Measurements from ENCODE around the gene SV2B. TPM values are rescaled to one million over a fixed set of nuclear protein-coding genes. Genes with fewer than 3 reads are reported as not detected.

SV2B gene
- total and polyA plus RNA-seq, 12 donors: 0.16 to 7.5 (median 3.0) TPM

- TF ChIP-seq CTCF (IDR thresholded peaks at IDR 0.05): no peak
- TF ChIP-seq POLR2A (IDR thresholded peaks at IDR 0.05): no peak
- H3K27me3 ChIP-seq: no peaks in the 10 kb centered on the region
- no peaks in the 10 kb centered on the region for H3K4me1 ChIP-seq (replicated peaks in 1 of 2)
- intact Hi-C loops (cut with DNase I): no loop called here
- no peak overlapping the region for H3K27ac ChIP-seq
- no peaks in the 10 kb centered on the region for H3K9me3 ChIP-seq (replicated peaks in 1 of 3)
- H3K36me3 ChIP-seq (replicated peaks in 1 of 2): no peaks in the 10 kb centered on the region
- no peak overlapping the region for H3K4me3 ChIP-seq
- no peak for DNase-seq
- WGBS, 4 donors: 75 to 82% (median 77%) methylated on average over 11 of the region's 11 CpGs
These were observed 114.9 kb downstream of the SV2B start for GRCh38 chr15:91214675-91215590.

- Histone ChIP-seq H3K36me3 (replicated peaks in 1 of 2) (no peaks in the 10 kb centered on the region), H3K27ac (no peak overlapping the region), H3K27me3 (no peaks in the 10 kb centered on the region), H3K9me3 (replicated peaks in 1 of 3) (no peaks in the 10 kb centered on the region), H3K4me1 (replicated peaks in 1 of 2) (no peaks in the 10 kb centered on the region), H3K4me3 (no peak overlapping the region)
- TF ChIP-seq CTCF (IDR thresholded peaks at IDR 0.05) (no peak), POLR2A (IDR thresholded peaks at IDR 0.05) (no peak)
- no peak for DNase-seq
- intact Hi-C loops (cut with DNase I): no loop called here
- 75 to 78% (median 77%) methylated on average over 3 of the region's 3 CpGs for WGBS, 4 donors
These were observed 115.9 kb downstream of the SV2B start for GRCh38 chr15:91216000-91216399.

GRCh38 chr15:91219206-91219605 is 119.1 kb downstream of the SV2B start:
- no peak for DNase-seq
- TF ChIP-seq CTCF (IDR thresholded peaks at IDR 0.05): no peak
- TF ChIP-seq POLR2A (IDR thresholded peaks at IDR 0.05): no peak
- Histone ChIP-seq H3K36me3 (replicated peaks in 1 of 2) (no peaks in the 10 kb centered on the region), H3K4me1 (replicated peaks in 1 of 2) (no peaks in the 10 kb centered on the region), H3K27ac (no peak overlapping the region), H3K4me3 (no peak overlapping the region), H3K27me3 (peaks cover 12% of the 10 kb centered on the region), H3K9me3 (replicated peaks in 1 of 3) (no peaks in the 10 kb centered on the region)
- intact Hi-C loops (cut with DNase I): no loop called here
- 82 to 90% (median 85%) methylated on average over 1 of the region's 1 CpG for WGBS, 4 donors

GRCh38 chr15:91222052-91222451 is 122.0 kb downstream of the SV2B start:
- Histone ChIP-seq H3K4me1 (replicated peaks in 1 of 2) (no peaks in the 10 kb centered on the region), H3K9me3 (replicated peaks in 1 of 3) (no peaks in the 10 kb centered on the region), H3K36me3 (replicated peaks in 1 of 2) (no peaks in the 10 kb centered on the region), H3K27me3 (peaks cover 12% of the 10 kb centered on the region), H3K27ac (no peak overlapping the region), H3K4me3 (no peak overlapping the region)
- intact Hi-C loops (cut with DNase I): loop anchor here in 1 of 2 donors (10.0 kb wide), 1 partner anchor 53 kb away; no protein-coding TSS in a partner anchor
- WGBS, 4 donors: 85 to 87% (median 86%) methylated on average over 8 of the region's 8 CpGs
- TF ChIP-seq POLR2A (IDR thresholded peaks at IDR 0.05): no peak
- TF ChIP-seq CTCF (IDR thresholded peaks at IDR 0.05): no peak
- DNase-seq: no peak

All from adrenal gland (tissue), 12 donors.